ENCODE results near the gene TMUB2. TPM values are rescaled to one million over a fixed set of nuclear protein-coding genes. Genes with fewer than 3 reads are reported as not detected.
A peak's percentile ranks its signal among the peaks of the same experiment; 100 is the strongest.

Gene TMUB2
- total RNA-seq, 1 donor from 2014 or later = 18.7 TPM

DNA sequence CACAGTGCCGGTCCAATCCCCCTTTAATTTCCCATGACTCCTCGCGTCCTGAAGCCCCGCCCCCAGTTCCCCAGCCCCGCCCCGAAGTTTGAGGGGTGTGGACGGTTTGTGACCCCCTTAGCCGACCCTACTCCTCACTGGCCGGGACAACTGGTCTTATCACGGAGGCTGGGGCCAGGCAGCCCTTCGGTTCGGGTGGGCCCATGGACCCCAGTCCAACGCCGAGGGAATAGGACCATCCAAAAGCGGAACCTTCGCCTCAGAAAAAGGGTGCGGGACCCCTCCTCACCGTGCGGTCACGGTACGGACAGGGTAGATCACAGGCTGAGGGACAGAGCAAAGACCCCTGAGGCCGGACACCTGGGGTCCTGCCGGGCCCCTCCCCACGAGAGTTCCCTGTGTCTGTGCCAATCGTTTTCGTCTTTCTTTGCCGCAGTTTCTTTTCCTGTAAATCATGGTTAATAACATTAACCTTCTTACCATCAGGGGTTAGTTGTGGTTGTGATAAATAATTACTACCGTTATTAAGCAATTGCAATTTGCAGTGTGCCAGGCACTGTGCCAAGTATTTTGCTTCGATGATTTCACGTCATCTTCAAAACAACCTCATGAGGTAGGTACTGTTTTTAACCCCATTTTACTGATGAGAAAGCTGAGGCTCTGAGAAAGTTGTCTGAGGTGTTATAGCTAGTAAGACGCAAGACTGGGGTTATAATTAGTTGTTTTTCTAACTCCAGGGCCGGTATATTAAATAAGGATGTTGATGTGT, 543 bp downstream of the TMUB2 start:
- DNase-seq (ENCODE audit: low spot score) = no peak
- Mint-ChIP-seq H3K9me3 (no peaks in the 10 kb centered on the region), H3K27me3 (ENCODE audit: insufficient read depth) (no peaks in the 10 kb centered on the region), H3K4me3 (peak overlapping the region; percentile 100), H3K4me1 (ENCODE audit: low read depth) (peaks cover 31% of the 10 kb centered on the region), H3K27ac (peak overlapping the region; percentile 99), H3K36me3 (ENCODE audit: low read depth) (peaks cover 24% of the 10 kb centered on the region)
- intact Hi-C loops (cut with micrococcal nuclease) = loop anchor here (2.0 to 5.0 kb wide), 2 partner anchors 181 to 760 kb away; partner anchors contain the start of gene KIF18B

DNA sequence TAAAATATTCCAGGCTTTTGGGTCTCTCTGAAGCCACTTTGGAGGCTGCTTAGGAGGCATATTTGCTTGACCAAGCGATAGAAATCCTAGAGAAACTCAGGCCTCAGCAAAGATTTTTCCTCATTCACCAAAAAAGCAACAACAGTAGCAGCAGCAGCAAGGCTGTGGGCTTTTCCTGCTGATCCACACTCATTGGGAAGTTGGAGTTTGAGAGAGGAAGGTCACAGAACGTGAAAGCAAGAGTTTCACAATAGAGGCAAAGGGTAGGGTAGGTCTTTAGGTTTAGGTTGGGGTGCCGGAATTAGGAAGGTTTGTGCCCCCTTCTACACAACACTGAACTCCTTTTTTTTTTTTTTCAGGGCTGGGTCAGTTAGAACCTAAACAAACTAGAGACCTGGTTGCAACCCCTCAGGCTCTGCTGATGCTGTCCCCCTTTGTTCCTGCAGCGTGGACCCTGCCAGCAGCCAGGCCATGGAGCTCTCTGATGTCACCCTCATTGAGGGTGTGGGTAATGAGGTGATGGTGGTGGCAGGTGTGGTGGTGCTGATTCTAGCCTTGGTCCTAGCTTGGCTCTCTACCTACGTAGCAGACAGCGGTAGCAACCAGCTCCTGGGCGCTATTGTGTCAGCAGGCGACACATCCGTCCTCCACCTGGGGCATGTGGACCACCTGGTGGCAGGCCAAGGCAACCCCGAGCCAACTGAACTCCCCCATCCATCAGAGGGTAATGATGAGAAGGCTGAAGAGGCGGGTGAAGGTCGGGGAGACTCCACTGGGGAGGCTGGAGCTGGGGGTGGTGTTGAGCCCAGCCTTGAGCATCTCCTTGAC, 2.0 kb downstream of the TMUB2 start:
- intact Hi-C loops (cut with micrococcal nuclease) = loop anchor here (5.0 kb wide), 1 partner anchor 759 kb away; the partner anchor contains the start of gene KIF18B
- Mint-ChIP-seq H3K4me3 (peak overlapping the region; percentile 100), H3K4me1 (ENCODE audit: low read depth) (peaks cover 31% of the 10 kb centered on the region), H3K9me3 (no peaks in the 10 kb centered on the region), H3K36me3 (ENCODE audit: low read depth) (peaks cover 31% of the 10 kb centered on the region), H3K27me3 (ENCODE audit: insufficient read depth) (no peaks in the 10 kb centered on the region), H3K27ac (no peak overlapping the region)
- DNase-seq (ENCODE audit: low spot score) = no peak

DNA sequence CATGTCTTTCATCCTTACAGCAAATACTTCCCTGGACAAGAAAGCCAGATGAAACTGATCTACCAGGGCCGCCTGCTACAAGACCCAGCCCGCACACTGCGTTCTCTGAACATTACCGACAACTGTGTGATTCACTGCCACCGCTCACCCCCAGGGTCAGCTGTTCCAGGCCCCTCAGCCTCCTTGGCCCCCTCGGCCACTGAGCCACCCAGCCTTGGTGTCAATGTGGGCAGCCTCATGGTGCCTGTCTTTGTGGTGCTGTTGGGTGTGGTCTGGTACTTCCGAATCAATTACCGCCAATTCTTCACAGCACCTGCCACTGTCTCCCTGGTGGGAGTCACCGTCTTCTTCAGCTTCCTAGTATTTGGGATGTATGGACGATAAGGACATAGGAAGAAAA, 3.7 kb downstream of the TMUB2 start:
- intact Hi-C loops (cut with micrococcal nuclease) = no loop called here
- no peaks in the 10 kb centered on the region for H3K27me3 Mint-ChIP-seq (ENCODE audit: insufficient read depth)
- no peak for DNase-seq (ENCODE audit: low spot score)
- H3K4me1 Mint-ChIP-seq (ENCODE audit: low read depth) = peaks cover 17% of the 10 kb centered on the region
- peaks cover 37% of the 10 kb centered on the region for H3K36me3 Mint-ChIP-seq (ENCODE audit: low read depth)
- H3K9me3 Mint-ChIP-seq = no peaks in the 10 kb centered on the region
- no peak overlapping the region for H3K27ac Mint-ChIP-seq
- H3K4me3 Mint-ChIP-seq = peak overlapping the region; percentile 39

- Mint-ChIP-seq H3K36me3 (ENCODE audit: low read depth) (peaks cover 39% of the 10 kb centered on the region), H3K27ac (no peak overlapping the region), H3K4me3 (no peak overlapping the region), H3K9me3 (no peaks in the 10 kb centered on the region), H3K27me3 (ENCODE audit: insufficient read depth) (no peaks in the 10 kb centered on the region), H3K4me1 (ENCODE audit: low read depth) (peaks cover 14% of the 10 kb centered on the region)
- intact Hi-C loops (cut with micrococcal nuclease) = no loop called here
- DNase-seq (ENCODE audit: low spot score) = no peak
These were observed 4.6 kb downstream of the TMUB2 start for GRCh38 chr17:44191369-44191768.

DNA sequence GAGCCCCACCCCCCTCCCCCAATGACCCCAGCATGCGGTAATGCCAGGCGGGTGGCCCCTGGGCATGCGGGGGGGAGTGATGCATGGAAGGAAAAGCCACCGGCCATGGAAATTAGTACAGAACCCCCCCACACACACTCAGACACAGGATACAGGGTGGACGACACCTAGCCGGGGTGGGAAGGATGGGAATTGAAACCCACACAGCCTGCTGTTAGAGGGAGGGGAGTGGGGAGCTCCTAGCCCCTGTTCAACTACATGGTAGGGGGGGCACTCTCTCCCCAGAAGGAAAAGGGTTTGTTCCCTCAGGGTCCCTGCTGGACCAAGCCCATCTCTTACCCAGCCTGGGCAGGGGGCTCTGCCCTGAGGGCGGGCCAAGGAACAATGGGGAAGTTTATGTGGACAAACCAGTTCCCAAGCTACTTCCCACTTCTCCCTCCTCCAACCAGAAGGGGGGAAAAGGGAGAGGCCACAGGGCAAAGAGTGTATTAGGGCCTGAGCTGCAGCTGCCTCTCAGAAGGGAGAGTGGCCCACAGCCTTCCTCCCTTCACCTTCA, 5.2 kb downstream of the TMUB2 start:
- Mint-ChIP-seq H3K27ac (no peak overlapping the region), H3K36me3 (ENCODE audit: low read depth) (peaks cover 42% of the 10 kb centered on the region), H3K27me3 (ENCODE audit: insufficient read depth) (no peaks in the 10 kb centered on the region), H3K4me3 (no peak overlapping the region), H3K9me3 (no peaks in the 10 kb centered on the region), H3K4me1 (ENCODE audit: low read depth) (peaks cover 12% of the 10 kb centered on the region)
- intact Hi-C loops (cut with micrococcal nuclease) = no loop called here
- DNase-seq (ENCODE audit: low spot score) = no peak

- no peak overlapping the region for H3K27ac Mint-ChIP-seq
These were observed 6.0 kb downstream of the TMUB2 start for GRCh38 chr17:44192750-44193149.

GRCh38 chr17:44193326-44194084, 6.7 kb downstream of the TMUB2 start:
- Mint-ChIP-seq H3K36me3 (ENCODE audit: low read depth) (peaks cover 48% of the 10 kb centered on the region), H3K4me3 (no peak overlapping the region), H3K27ac (no peak overlapping the region), H3K9me3 (no peaks in the 10 kb centered on the region), H3K27me3 (ENCODE audit: insufficient read depth) (no peaks in the 10 kb centered on the region), H3K4me1 (ENCODE audit: low read depth) (peaks cover 12% of the 10 kb centered on the region)
- no peak for DNase-seq (ENCODE audit: low spot score)
- intact Hi-C loops (cut with micrococcal nuclease) = no loop called here

More at GRCh38 chr17:44192750-44193149, 6.0 kb downstream of the TMUB2 start:
- no peak for DNase-seq (ENCODE audit: low spot score)
- peaks cover 47% of the 10 kb centered on the region for H3K36me3 Mint-ChIP-seq (ENCODE audit: low read depth)
- peaks cover 13% of the 10 kb centered on the region for H3K4me1 Mint-ChIP-seq (ENCODE audit: low read depth)
- H3K4me3 Mint-ChIP-seq = no peak overlapping the region
- intact Hi-C loops (cut with micrococcal nuclease) = no loop called here
- H3K27me3 Mint-ChIP-seq (ENCODE audit: insufficient read depth) = no peaks in the 10 kb centered on the region
- no peaks in the 10 kb centered on the region for H3K9me3 Mint-ChIP-seq

GRCh38 chr17:44197107-44197506, 10.3 kb downstream of the TMUB2 start:
- no peak overlapping the region for H3K4me3 Mint-ChIP-seq
- H3K36me3 Mint-ChIP-seq (ENCODE audit: low read depth) = peaks cover 34% of the 10 kb centered on the region
- no peaks in the 10 kb centered on the region for H3K9me3 Mint-ChIP-seq
- no peaks in the 10 kb centered on the region for H3K27me3 Mint-ChIP-seq (ENCODE audit: insufficient read depth)
- intact Hi-C loops (cut with micrococcal nuclease) = no loop called here
- H3K27ac Mint-ChIP-seq = peak overlapping the region; percentile 84
- H3K4me1 Mint-ChIP-seq (ENCODE audit: low read depth) = peaks cover 23% of the 10 kb centered on the region
- no peak for DNase-seq (ENCODE audit: low spot score)

- H3K4me3 Mint-ChIP-seq = peak overlapping the region; percentile 88
- peaks cover 29% of the 10 kb centered on the region for H3K36me3 Mint-ChIP-seq (ENCODE audit: low read depth)
- no peaks in the 10 kb centered on the region for H3K27me3 Mint-ChIP-seq (ENCODE audit: insufficient read depth)
These were observed 11.4 kb downstream of the TMUB2 start for GRCh38 chr17:44197980-44198720.

DNA sequence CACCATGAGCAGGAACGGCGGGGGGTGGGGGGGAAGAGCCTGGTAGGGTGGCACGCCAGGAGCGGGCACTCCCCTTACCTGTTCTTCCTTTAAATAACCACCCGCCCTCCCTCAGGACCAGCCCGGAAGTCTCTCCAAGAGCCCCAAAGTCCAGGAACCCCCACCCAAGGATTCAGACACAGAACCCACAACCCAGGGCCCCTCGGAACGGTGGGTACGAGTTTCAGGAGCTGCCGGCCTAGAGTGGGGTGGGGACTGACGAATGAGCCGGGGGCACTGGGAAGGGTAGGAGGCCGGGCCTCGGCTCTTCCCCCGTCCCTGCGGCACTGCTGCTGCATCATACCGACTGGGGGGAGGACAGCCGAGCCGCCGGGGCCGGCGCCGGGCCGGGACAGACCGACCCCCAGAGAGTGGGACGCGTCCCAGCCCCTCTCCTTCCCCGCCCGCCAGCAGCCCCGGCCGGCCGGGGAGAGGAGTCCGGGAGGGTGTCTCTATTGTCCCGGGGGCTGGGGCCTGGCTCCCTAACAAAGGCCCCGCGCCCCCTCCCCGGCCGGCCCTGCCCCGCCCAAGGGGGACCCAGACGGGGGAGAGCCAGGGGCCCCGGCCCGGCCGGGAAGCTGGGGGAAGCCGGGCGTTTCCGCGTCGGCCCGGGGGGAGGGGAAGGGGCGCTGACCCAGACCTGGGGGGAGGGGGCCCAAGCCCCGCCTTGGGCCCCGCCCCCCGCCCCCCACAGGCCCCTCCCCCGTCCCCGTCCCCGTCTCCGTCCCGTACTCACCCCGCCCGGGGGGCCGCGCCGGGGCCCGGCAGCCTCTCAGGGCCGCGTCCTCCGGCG, 12.2 kb downstream of the TMUB2 start:
- peak; percentile 63 for DNase-seq (ENCODE audit: low spot score)
- Mint-ChIP-seq H3K36me3 (ENCODE audit: low read depth) (peaks cover 26% of the 10 kb centered on the region), H3K4me3 (peak overlapping the region; percentile 88), H3K4me1 (ENCODE audit: low read depth) (peaks cover 39% of the 10 kb centered on the region), H3K9me3 (no peaks in the 10 kb centered on the region), H3K27me3 (ENCODE audit: insufficient read depth) (no peaks in the 10 kb centered on the region), H3K27ac (peak overlapping the region; percentile 84)
- intact Hi-C loops (cut with micrococcal nuclease) = no loop called here

More at GRCh38 chr17:44197980-44198720, 11.4 kb downstream of the TMUB2 start:
- Mint-ChIP-seq H3K27ac (peak overlapping the region; percentile 84), H3K9me3 (no peaks in the 10 kb centered on the region), H3K4me1 (ENCODE audit: low read depth) (peaks cover 31% of the 10 kb centered on the region)
- peak; percentile 55 for DNase-seq (ENCODE audit: low spot score)
- intact Hi-C loops (cut with micrococcal nuclease) = no loop called here
